Cardiac septum (tissue), 1 donor: ENCODE measurements around the gene NIP7. TPM values are rescaled to one million over a fixed set of nuclear protein-coding genes. Genes with fewer than 3 reads are reported as not detected.

Experiments
- DNase-seq: peaks from one replicate; pipeline ENCODE4 v3.0.0-alpha.2; 2020; ENCODE audit warnings: low spot score
- intact Hi-C: fragments of 100-400 bp; cut with DNase I; formaldehyde crosslinking; loops from one replicate; pipeline ENCODE4 v1.14.0; 2022
- total RNA-seq: library from RNA; stranded (reverse); fragmentation: NEBNext Ultra II Directional; extraction: Animal tissue kit (Norgen Biotek cat#: 25700); gene quantifications from one replicate; pipeline ENCODE4 v1.2.1, GENCODE V29; 2021
- donor health status: DM: no; HTN: no; CAD: no.

The NIP7 gene
- total RNA-seq, 1 donor from 2014 or later: 10.6 TPM

DNA sequence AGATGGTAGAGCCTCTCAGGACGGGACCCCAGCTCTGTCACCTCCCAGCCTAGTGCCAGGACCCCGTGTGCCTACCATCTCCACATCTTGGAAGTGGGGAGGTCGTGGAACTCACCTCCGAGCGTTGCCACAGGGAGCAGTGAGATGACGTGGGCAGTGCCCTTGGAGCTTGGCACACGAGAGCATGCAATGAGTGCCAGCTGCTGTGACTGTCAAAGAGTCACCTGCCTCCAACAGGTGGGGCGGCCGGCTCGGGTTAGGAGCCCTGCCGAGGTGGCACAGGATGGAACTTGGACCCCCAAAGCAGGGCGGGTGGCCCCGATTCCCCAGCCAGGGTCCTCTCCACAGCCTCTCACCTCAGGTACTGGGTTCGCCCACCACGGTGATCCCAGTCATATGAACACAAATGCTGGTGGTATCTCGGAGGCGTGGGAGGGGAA is 23.0 kb upstream of the NIP7 start:
- no peak for DNase-seq
- intact Hi-C loops: no loop called here

DNA sequence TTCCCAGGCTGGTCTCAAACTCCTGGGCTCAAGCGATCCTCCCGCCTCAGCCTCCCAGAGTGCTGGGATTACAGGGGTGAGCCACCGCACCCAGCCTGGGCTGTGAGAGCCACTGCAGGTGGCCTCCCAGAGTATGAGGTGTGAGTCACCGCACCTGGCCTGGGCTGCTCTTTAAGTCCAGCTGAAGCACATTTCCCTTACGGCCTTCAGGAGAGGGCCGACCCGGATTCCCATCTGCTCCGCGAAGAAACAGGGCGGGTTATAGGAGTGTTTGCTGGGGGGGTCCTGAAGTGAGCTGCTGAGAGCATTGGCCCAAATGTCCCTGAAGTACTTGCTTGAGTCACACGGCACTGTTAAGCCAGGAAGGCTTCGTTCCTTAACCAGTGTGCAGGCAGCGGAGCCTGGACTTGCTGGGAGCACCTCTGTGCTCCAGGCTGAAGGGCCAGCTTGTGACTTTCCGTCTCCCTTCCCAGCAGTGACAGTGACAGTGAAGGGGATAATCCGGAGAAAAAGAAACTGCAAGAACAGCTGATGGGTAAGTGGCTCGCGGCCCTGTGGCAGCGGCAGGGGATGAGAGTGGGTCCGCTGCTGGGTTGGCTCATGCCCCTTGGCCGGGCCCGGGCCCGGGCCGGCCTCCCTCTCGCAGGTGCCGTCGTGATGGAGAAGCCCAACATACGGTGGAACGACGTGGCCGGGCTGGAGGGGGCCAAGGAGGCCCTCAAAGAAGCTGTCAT is 21.2 kb upstream of the NIP7 start:
- intact Hi-C loops: no loop called here
- no peak for DNase-seq

GRCh38 chr16:69318911-69319289 is 20.7 kb upstream of the NIP7 start:
- intact Hi-C loops: no loop called here
- DNase-seq: no peak

GRCh38 chr16:69319381-69319780 is 20.2 kb upstream of the NIP7 start:
- DNase-seq: no peak
- intact Hi-C loops: no loop called here

- no peak for DNase-seq
- intact Hi-C loops: no loop called here
Observed at GRCh38 chr16:69319826-69320739, 19.5 kb upstream of the NIP7 start.

- no peak for DNase-seq
- intact Hi-C loops: no loop called here
Observed at GRCh38 chr16:69320740-69321073, 18.9 kb upstream of the NIP7 start.

GRCh38 chr16:69321080-69321479 is 18.5 kb upstream of the NIP7 start:
- intact Hi-C loops: no loop called here
- no peak for DNase-seq

- intact Hi-C loops: no loop called here
- no peak for DNase-seq
Observed at GRCh38 chr16:69322343-69322742, 17.2 kb upstream of the NIP7 start.

- no peak for DNase-seq
- intact Hi-C loops: no loop called here
Observed at GRCh38 chr16:69323415-69323814, 16.2 kb upstream of the NIP7 start.

DNA sequence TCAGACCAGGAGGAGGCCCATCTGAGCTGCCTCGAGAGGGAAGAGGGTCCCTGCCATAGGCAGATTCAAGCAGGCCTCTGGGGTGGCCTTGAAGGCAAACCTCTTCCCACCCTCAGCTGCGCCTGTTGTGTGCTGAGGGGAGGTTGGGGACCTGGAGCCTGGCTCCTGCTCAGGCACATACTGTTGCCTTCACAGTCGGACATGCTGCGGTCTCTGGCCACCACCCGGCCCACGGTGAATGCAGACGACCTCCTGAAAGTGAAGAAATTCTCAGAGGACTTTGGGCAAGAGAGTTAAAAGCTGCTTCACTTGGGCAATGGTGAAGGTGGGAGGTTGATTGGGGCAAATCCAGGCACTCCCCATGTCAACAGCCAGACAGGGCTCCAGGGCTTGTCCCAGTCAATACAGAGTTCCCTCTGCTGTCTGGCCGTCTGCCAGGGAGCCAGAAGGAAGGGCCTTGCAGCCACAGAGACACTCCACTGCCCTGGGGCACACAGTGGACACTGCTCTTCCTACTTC is 15.5 kb upstream of the NIP7 start:
- DNase-seq: no peak
- intact Hi-C loops: no loop called here

DNA sequence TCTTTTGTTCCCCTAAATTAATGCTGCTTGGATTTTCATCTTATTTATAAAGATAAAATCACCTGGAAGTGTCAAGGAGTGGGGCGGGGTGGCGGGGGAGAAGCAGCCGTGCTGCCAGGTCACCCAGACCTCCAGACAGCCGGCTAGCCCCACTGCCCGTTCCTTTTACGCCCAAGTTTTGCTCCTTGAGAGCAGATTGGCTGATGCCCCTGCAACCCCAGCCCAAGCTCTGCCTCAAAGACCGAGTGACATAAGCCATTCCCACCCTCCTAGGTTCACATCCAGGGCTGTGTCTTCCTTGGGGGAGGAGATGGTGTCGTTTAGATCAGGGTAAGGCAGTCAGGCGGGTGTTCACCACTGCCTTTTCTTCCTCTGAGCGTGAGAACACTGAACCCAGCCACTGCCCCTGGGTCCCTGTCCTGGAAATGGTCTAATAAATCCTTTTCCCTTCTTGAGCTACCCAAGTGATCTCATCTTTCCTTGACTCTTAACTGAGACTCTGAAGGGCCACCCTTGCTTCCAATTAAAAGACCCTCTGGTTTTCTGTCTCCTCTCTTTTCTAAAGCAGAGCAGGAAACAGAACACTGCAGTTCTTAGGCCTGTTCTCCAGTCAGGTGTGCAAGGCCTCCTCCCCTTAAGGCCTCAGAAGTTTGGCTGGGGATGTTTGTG is 14.9 kb upstream of the NIP7 start:
- no peak for DNase-seq
- intact Hi-C loops: no loop called here

DNA sequence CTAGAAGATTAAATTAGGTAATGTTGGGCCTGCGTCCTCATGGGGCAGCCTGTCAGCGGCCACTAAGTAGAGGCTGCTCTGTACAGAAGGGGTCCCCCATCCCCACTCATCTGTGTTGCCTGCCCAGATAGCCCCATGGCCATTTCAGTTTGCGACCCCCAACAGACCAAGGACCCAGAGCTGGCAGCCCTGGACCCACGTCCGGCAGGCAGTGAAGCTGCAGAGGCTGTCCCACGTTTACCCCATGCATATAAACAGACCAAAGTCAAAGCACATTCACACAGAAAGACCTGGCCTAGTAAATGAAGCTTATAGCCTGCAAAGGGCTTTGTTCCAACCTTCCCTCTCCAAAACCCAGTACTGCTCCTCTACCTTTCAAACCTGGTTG is 13.8 kb upstream of the NIP7 start:
- no peak for DNase-seq
- intact Hi-C loops: no loop called here

DNA sequence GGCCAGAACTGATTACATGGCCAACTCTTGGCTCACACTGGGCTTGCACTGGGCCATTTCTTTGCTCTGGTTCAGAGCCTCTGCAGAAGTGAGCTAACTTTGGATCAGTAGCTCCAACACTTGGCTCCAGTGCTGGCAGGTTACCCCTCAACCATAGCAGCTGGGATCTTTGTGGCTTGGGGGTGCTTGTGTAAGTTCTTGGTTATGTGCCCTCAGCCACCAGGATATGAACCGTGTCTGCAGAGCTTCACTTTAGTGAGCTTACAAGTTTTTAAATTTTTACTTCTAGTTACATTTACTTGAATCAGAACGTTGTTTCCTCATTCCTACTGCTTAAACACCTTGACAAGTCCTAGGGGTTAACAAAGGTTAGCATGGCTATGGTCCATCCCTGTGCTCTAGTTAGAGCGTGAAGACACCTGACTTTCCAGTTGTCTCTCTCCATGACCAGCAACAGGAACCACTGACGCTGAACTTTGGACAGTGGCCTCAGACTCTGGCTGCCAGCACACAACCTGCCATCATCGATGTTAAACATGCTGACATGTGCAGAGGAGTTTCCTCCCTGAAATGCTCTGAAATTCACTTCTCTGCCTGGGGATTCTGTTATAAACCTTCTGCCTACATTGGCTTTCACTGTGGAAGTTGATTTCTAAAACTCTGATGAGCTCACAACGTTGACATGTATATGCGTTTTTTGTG is 13.2 kb upstream of the NIP7 start:
- DNase-seq: no peak
- intact Hi-C loops: no loop called here

DNA sequence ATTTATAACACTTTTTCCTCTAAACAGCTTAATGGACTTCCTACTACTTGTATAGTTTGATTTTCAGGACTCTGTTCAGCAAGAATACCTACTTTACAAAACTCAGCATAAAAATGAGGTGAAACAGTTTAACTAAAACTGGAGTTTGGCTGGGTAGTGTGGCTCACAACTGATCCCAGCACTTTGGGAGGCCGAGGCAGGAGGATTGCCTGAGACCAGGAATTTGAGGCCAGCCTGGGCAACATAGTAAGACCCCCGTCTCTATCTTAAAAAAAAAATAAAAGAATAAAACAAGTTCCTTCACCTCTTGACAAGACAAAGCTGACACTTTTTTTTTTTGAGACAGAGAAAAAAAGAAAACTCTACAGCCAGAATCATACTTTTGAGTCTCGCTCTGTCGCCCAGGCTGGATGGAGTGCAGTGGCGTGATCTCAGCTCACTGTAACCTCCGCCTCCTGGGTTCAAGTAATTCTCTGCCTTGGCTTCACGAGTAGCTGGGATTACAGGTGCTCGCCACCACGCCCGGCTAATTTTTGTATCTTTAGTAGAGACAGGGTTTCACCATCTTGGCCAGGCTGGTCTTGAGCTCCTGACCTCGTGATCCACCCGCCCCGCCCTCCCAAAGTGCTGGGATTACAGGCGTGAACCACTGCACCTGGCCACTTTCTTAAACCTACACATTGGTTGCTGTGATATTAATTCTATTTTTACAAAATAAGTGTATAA is 11.8 kb upstream of the NIP7 start:
- intact Hi-C loops: loop anchor here (1.0 kb wide), 1 partner anchor 16 kb away; the partner anchor contains the start of gene VPS4A
- no peak for DNase-seq

DNA sequence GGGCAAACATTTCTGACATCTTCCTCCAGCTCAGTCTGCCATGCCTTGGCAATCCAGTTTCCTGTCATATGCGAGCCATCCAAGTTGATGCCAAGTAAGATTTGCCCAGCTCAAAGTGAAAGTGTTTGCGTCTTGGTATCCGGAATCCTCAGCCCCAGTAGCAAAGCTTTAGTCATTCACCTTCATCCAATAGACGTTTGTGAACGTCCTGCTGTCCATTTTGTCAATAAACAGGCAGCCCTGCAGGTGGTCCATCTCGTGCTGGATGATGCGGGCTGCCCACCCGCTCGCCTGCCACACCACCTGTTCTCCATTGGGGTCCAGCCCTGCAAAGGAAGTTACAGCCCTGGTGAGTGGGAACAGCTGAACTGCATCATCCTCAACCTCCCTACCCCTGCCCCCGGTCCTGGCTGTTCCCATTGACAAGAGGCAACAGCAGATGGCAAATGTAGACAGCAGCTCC is 10.7 kb upstream of the NIP7 start:
- DNase-seq: peak; percentile 26
- intact Hi-C loops: loop anchor here (1.0 kb wide), 1 partner anchor 18 kb away; the partner anchor contains the start of gene VPS4A

GRCh38 chr16:69329369-69330285 is 9.9 kb upstream of the NIP7 start:
- intact Hi-C loops: loop anchor here (1.0 kb wide), 1 partner anchor 10 kb away; the partner anchor contains the start of genes COG8 and NIP7
- DNase-seq: peak; percentile 76

DNA sequence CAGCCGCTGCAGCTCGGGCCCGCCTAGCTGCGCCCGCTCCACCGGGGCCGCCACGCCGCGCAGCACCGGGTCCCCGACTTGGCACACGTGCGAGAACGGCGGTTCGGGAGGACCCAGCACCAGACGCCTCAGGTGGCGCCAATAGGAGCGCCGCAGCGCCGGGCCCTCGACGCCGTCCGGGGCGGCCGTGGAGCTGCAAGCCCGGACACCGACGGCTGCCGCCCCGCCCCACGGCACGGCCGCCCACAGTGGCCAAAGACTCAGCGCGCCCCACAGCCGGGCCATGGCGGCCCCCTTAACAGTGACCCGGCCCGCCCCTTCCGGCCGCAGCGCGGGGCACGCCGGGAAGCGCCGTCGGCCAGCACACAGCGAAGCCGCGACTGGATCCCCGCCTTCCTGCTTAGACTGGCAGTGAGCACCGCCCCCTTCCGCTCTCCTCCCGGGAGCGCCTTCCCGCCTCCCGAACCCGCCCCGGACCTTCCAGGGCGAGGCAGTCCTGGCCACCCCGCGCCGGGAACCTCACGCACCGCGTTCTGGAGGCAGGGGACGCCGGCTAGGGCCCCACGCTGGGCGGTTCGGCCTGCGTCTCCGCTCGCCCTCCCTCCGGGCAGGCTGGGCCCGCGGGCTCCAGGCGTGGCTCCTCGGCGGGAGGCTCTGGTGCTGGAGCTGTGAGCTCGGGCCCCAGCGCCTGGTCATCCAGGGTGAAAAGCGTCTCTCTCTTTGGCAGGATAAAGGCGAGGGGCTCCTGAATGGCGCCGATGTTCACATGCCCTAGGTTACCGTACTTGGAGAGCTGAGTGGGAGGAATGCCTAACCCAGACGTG is 9.1 kb upstream of the NIP7 start, which contains the start of gene PDF:
Gene PDF, minus strand, starts transcription at position 303 of the 824 bp plus-strand sequence. Its CDS starts 18 bp downstream, at position 285.
- intact Hi-C loops: loop anchor here (1.0 kb wide), 1 partner anchor 9 kb away; the partner anchor contains the start of genes COG8 and NIP7
- peak; percentile 98 for DNase-seq
